Brain microvascular endothelial cell (primary cell): ENCODE measurements around the gene ETFA.

Source experiments
- DNase-seq: peaks from one replicate; pipeline ENCODE4 v3.0.0-alpha.2; 2020
- H3K27ac ChIP-seq: fragments of 250-450 bp; sonication (Bioruptor Pico); 2 replicates; pipeline ENCODE4 v1.5.1; 2020; ENCODE audit warnings: mild to moderate bottlenecking, moderate library complexity
- H3K27me3 ChIP-seq: fragments of 250-450 bp; sonication (Bioruptor Pico); replicated peaks from 2 replicates; pipeline ENCODE4 v1.5.1; 2020; ENCODE audit warnings: mild to moderate bottlenecking
- H3K36me3 ChIP-seq: fragments of 250-450 bp; sonication (Bioruptor Pico); replicated peaks from 2 replicates; pipeline ENCODE4 v1.5.1; 2020; ENCODE audit warnings: mild to moderate bottlenecking
- H3K4me3 ChIP-seq: 2 replicates; pipeline ENCODE4 v1.5.1; 2011; ENCODE audit warnings: low read depth, mild to moderate bottlenecking, control low read depth, low read length, moderate library complexity
- CTCF ChIP-seq: IDR thresholded peaks from 2 replicates; pipeline ENCODE4 v1.5.1; 2011; ENCODE audit warnings: low read depth, mild to moderate bottlenecking, moderate library complexity, low read length, control low read depth, inconsistent platforms; ENCODE audit errors: missing control alignments
- in situ Hi-C: cut with HindIII; loops from 2 replicates; pipeline ENCODE4 v1.10.0; 2017; ENCODE audit warnings: low sequenced_read_pairs, low pct_ligation_motif_present

The ETFA gene

GRCh38 chr15:76341366-76342057 lies 30.2 kb upstream of the ETFA start:
- Histone ChIP-seq H3K27ac (no peak overlapping the region), H3K27me3 (peaks cover 96% of the 10 kb centered on the region), H3K4me3 (no peak overlapping the region), H3K36me3 (no peaks in the 10 kb centered on the region)
- no peak for TF ChIP-seq CTCF
- in situ Hi-C loops: no loop called here
- no peak for DNase-seq

GRCh38 chr15:76340803-76341365 lies 29.6 kb upstream of the ETFA start:
- peak; percentile 56 for TF ChIP-seq CTCF
- DNase-seq: no peak
- Histone ChIP-seq H3K4me3 (no peak overlapping the region), H3K36me3 (no peaks in the 10 kb centered on the region), H3K27ac (no peak overlapping the region), H3K27me3 (peaks cover 90% of the 10 kb centered on the region)
- in situ Hi-C loops: no loop called here

- in situ Hi-C loops: no loop called here
These were observed 29.0 kb upstream of the ETFA start for GRCh38 chr15:76340198-76340802.

GRCh38 chr15:76339305-76340197 lies 28.3 kb upstream of the ETFA start:
- DNase-seq: no peak
- no peak overlapping the region for H3K4me3 ChIP-seq
- H3K36me3 ChIP-seq: no peaks in the 10 kb centered on the region
- in situ Hi-C loops: no loop called here
- peaks cover 79% of the 10 kb centered on the region for H3K27me3 ChIP-seq
- no peak for TF ChIP-seq CTCF
- no peak overlapping the region for H3K27ac ChIP-seq

More at GRCh38 chr15:76340198-76340802, 29.0 kb upstream of the ETFA start:
- H3K27me3 ChIP-seq: peaks cover 85% of the 10 kb centered on the region
- H3K36me3 ChIP-seq: no peaks in the 10 kb centered on the region
- no peak for DNase-seq
- no peak for TF ChIP-seq CTCF
- no peak overlapping the region for H3K27ac ChIP-seq
- H3K4me3 ChIP-seq: no peak overlapping the region

- in situ Hi-C loops: no loop called here
- DNase-seq: no peak
- H3K4me3 ChIP-seq: no peak overlapping the region
- no peak overlapping the region for H3K27ac ChIP-seq
- no peaks in the 10 kb centered on the region for H3K36me3 ChIP-seq
- peaks cover 71% of the 10 kb centered on the region for H3K27me3 ChIP-seq
- no peak for TF ChIP-seq CTCF
These were observed 27.4 kb upstream of the ETFA start for GRCh38 chr15:76338486-76339304.
